IMR-90 (cell line): ENCODE results near the gene ARRDC1. TPM values are rescaled to one million over a fixed set of nuclear protein-coding genes. Genes with fewer than 3 reads are reported as not detected.

ENCODE experiments used
- ATAC-seq: fragments of 200-7000 bp; cut with Tn5 transposase; 2 replicates; pipeline ENCODE4 v1.9.1; 2020; ENCODE audit warnings: low read depth, mild to moderate bottlenecking, moderate library complexity
- BruUV-seq: library from RNA; stranded (reverse); fragments of 400-500 nt; replicated peaks from 2 replicates; lab custom pipeline; 2021; lab: Mats Ljungman, UMichigan
- CTCF ChIA-PET: fragments of 300-600 bp; formaldehyde crosslinking; extraction: SDS; loops from one replicate; lab custom pipeline; 2021; ENCODE audit warnings: antibody characterized with exemption; lab: Yijun Ruan, JAX
- POLR2A ChIA-PET: fragments of 300-600 bp; sonication (Branson Sonifier 250); formaldehyde crosslinking; loops from one replicate; lab custom pipeline; 2022; ENCODE audit warnings: antibody characterized with exemption; ENCODE audit not compliant: unreplicated experiment; lab: Charles Lee
- DNase-seq: peaks from one replicate; pipeline ENCODE4 v3.0.0; 2013
- H2AFZ ChIP-seq: replicated peaks from 2 replicates; pipeline ENCODE3; 2013; ENCODE audit warnings: low read length, mild to moderate bottlenecking; ENCODE audit not compliant: poor library complexity
- H2AK5ac ChIP-seq: 2 replicates; pipeline ENCODE4 v1.6.1; 2013; ENCODE audit warnings: low read depth, low read length, inconsistent platforms
- H2AK9ac ChIP-seq: replicated peaks from 2 replicates; pipeline ENCODE3; 2013; ENCODE audit warnings: mild to moderate bottlenecking, low read depth, low read length, moderate library complexity; ENCODE audit not compliant: poor library complexity
- H2BK120ac ChIP-seq: 2 replicates; pipeline ENCODE4 v1.6.1; 2013; ENCODE audit warnings: low read depth, low read length, inconsistent platforms
- H2BK15ac ChIP-seq: 3 replicates; pipeline ENCODE4 v1.6.1; 2013; ENCODE audit warnings: low read depth, low read length, inconsistent platforms
- H2BK20ac ChIP-seq: 2 replicates; pipeline ENCODE4 v1.6.1; 2013; ENCODE audit warnings: low read depth, mild to moderate bottlenecking, inconsistent platforms, low read length, moderate library complexity
- H2BK5ac ChIP-seq: 2 replicates; pipeline ENCODE4 v1.6.1; 2013; ENCODE audit warnings: mild to moderate bottlenecking, low read depth, low read length, inconsistent platforms; ENCODE audit not compliant: poor library complexity, severe bottlenecking
- H3K14ac ChIP-seq: replicated peaks from 2 replicates; pipeline ENCODE4 v1.6.1; 2013; ENCODE audit warnings: low read depth, low read length, inconsistent platforms
- H3K18ac ChIP-seq: 2 replicates; pipeline ENCODE4 v1.6.1; 2013; ENCODE audit warnings: low read depth, low read length, control low read depth
- H3K23ac ChIP-seq: 2 replicates; pipeline ENCODE4 v1.6.1; 2013; ENCODE audit warnings: low read depth, low read length, inconsistent platforms
- H3K27ac ChIP-seq: 2 replicates; pipeline ENCODE4 v1.5.1; 2013; ENCODE audit warnings: mild to moderate bottlenecking, control low read depth, low read length; ENCODE audit not compliant: insufficient read depth
- H3K27me3 ChIP-seq: 2 replicates; pipeline ENCODE4 v1.6.1; 2013; ENCODE audit warnings: low read length; ENCODE audit not compliant: control insufficient read depth, insufficient read depth
- H3K36me3 ChIP-seq: 2 replicates; pipeline ENCODE4 v1.6.1; 2013; ENCODE audit warnings: low read length, mixed read lengths; ENCODE audit not compliant: control insufficient read depth, insufficient read depth
- H3K4ac ChIP-seq: 2 replicates; pipeline ENCODE4 v1.6.1; 2013; ENCODE audit warnings: low read depth, low read length, inconsistent platforms
- H3K4me1 ChIP-seq: 2 replicates; pipeline ENCODE4 v1.6.1; 2013; ENCODE audit warnings: low read length, mixed read lengths; ENCODE audit not compliant: control insufficient read depth, insufficient read depth
- H3K4me2 ChIP-seq: 2 replicates; pipeline ENCODE4 v1.6.1; 2013; ENCODE audit warnings: low read depth, mild to moderate bottlenecking, control low read depth, low read length, moderate library complexity
- H3K4me3 ChIP-seq: 2 replicates; pipeline ENCODE4 v1.5.1; 2013; ENCODE audit warnings: low read depth, mild to moderate bottlenecking, control low read depth, low read length, moderate library complexity; ENCODE audit not compliant: insufficient read depth
- H3K56ac ChIP-seq: 2 replicates; pipeline ENCODE4 v1.6.1; 2013; ENCODE audit warnings: low read length, inconsistent platforms; ENCODE audit not compliant: insufficient read depth; ENCODE audit errors: extremely low read depth
- H3K79me1 ChIP-seq, 2 experiments: 2 replicates each; pipeline ENCODE4 v1.6.1; 2013; ENCODE audit warnings: low read length in 2 of 2, inconsistent platforms in 1 of 2, low read depth in 1 of 2
- H3K9ac ChIP-seq: 2 replicates; pipeline ENCODE4 v1.6.1; 2013; ENCODE audit warnings: low read depth, low read length, control low read depth
- H3K9me1 ChIP-seq: 2 replicates; pipeline ENCODE4 v1.6.1; 2013; ENCODE audit warnings: low read length, inconsistent platforms; ENCODE audit not compliant: insufficient read depth
- H3K9me3 ChIP-seq: 2 replicates; pipeline ENCODE4 v1.6.1; 2013; ENCODE audit warnings: low read length; ENCODE audit not compliant: control insufficient read depth, insufficient read depth
- H4K20me1 ChIP-seq: 2 replicates; pipeline ENCODE4 v1.6.1; 2013; ENCODE audit warnings: low read length, inconsistent platforms; ENCODE audit not compliant: insufficient read depth
- H4K5ac ChIP-seq: 2 replicates; pipeline ENCODE4 v1.6.1; 2013; ENCODE audit warnings: mild to moderate bottlenecking, low read depth, low read length, control low read depth
- H4K8ac ChIP-seq, 2 experiments: 2 replicates each; pipeline ENCODE4 v1.6.1; 2013; ENCODE audit warnings: low read depth in 2 of 2, low read length in 2 of 2, control low read depth in 1 of 2, inconsistent platforms in 1 of 2
- H4K91ac ChIP-seq: 2 replicates; pipeline ENCODE4 v1.6.1; 2013; ENCODE audit warnings: low read depth, low read length, inconsistent platforms; ENCODE audit not compliant: insufficient read depth
- BHLHE40 ChIP-seq: fragments of 150-350 bp; IDR thresholded peaks from 2 replicates; pipeline ENCODE4 v1.6.1; 2016; ENCODE audit warnings: mild to moderate bottlenecking, low read depth, low read length
- MAZ ChIP-seq: IDR thresholded peaks from 2 replicates; pipeline ENCODE4 v1.6.1; 2012; ENCODE audit warnings: low read depth, mild to moderate bottlenecking, low read length, improper control_type of control experiment, moderate library complexity, borderline replicate concordance
- MXI1 ChIP-seq: IDR thresholded peaks from 2 replicates; pipeline ENCODE4 v1.6.1; 2012; ENCODE audit warnings: low read depth, mild to moderate bottlenecking, low read length, moderate library complexity, borderline replicate concordance
- NFE2L2 ChIP-seq: fragments of 150-350 bp; IDR thresholded peaks from 2 replicates; pipeline ENCODE4 v1.6.1; 2016; ENCODE audit warnings: low read depth, mild to moderate bottlenecking, low read length
- RAD21 ChIP-seq: IDR thresholded peaks from 2 replicates; pipeline ENCODE4 v1.6.1; 2012; ENCODE audit warnings: low read length, improper control_type of control experiment
- SMC3 ChIP-seq: fragments of 150-350 bp; IDR thresholded peaks from 2 replicates; pipeline ENCODE4 v1.6.1; 2016; ENCODE audit warnings: low read depth, mild to moderate bottlenecking, antibody characterized with exemption, low read length, moderate library complexity
- WGBS, 2 experiments: methylation state at CpG; one replicate each; pipeline versions ENCODE4 v1.1.5 to v1.1.7; 2013; ENCODE audit warnings: missing lambda C conversion rate in 2 of 2; ENCODE audit not compliant: insufficient read length in 1 of 2; ENCODE audit errors: extremely low coverage in 2 of 2; 5-methylcytosine and 5-hydroxymethylcytosine counted together
- dilution Hi-C: fragments of 300-500 bp; cut with HindIII; formaldehyde crosslinking; loops from one replicate; pipeline ENCODE4 v1.14.3; 2018; ENCODE audit warnings: low sequenced_read_pairs; ENCODE audit not compliant: unreplicated experiment
- in situ Hi-C: fragments of 300-500 bp; cut with MboI; formaldehyde crosslinking; loops from 3 replicates; pipeline ENCODE4 v1.14.3; 2019; ENCODE audit warnings: low sequenced_read_pairs, inconsistent platforms, mixed read lengths
- intact Hi-C: fragments of 100-400 bp; cut with micrococcal nuclease; formaldehyde crosslinking; loops from 2 replicates; pipeline ENCODE4 v1.10.0; 2022
- polyA plus RNA-seq, 3 experiments: library from polyadenylated mRNA; depleted of rRNA; stranded (reverse); fragments of >200 nt; gene quantifications; 2 replicates each; pipeline ENCODE4 v1.2.3, GENCODE V29; 2012; ENCODE audit warnings: low replicate concordance in 1 of 3
- total RNA-seq: library from RNA; depleted of rRNA; stranded (reverse); fragments of >200 nt; gene quantifications from 2 replicates; pipeline ENCODE4 v1.2.3, GENCODE V29; 2012
- TF ChIP-seq, protein P1 (sequence below): fragments of 150-350 bp; IDR thresholded peaks from 2 replicates; pipeline ENCODE4 v1.6.1; 2016; ENCODE audit warnings: low read depth, mild to moderate bottlenecking, low read length, moderate library complexity, borderline replicate concordance

ARRDC1 gene
- total and polyA plus RNA-seq, 2 of the 4 experiments (the other 2 are of a cell fraction) = 7.7 to 41.4 TPM

DNA sequence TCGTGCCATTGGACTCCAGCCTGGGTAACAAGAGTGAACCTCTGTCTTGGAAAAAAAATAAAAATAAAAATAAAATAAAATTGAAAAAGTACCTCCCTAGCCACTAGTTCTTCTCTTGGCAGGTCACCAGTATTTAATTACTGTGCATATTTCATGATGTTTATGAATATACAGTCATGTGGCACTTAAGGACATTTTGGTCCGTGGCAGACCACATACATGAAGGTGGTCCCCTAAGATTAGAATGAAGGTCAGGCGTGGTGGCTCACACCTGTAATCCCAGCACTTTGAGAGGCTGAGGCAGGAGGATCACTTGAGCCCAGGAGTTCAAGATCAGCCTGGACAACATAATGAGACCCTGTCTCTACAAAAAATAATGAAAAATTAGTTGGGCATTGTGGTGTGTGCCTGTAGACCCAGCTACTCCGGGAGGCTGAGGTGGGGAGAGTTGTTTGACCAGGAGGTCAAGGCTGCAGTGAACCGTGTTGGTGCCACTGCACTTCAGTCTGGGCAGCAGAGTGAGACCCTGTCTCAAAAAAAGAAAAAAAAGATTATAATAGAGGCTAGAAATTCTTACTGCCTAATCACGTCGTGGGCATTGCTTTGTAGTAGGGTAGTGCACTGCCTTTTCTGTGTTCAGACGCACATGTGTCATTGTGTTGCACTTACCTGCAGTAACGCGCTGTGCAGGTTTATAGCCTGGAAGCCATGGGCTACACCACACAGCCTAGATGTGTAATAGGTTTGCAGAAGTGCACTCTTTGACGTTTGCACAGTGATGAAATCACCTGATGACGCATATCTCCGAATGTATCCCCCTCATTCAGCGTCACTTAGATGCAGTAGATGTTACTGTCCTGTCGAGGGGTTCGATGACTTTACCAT, 26.1 kb downstream of the ARRDC1 start:
- 88% methylated on average over 8 of the region's 16 CpGs; no CpG with 5 or more reads in 1 of the 2 experiments for WGBS, 2 experiments
- Histone ChIP-seq H2AFZ (no peak overlapping the region), H3K18ac (no peak overlapping the region), H2BK20ac (no peak overlapping the region), H2AK9ac (no peak overlapping the region), H3K27me3 (no peaks in the 10 kb centered on the region), H4K20me1 (peaks cover 72% of the 10 kb centered on the region), H4K5ac (no peak overlapping the region), H3K4me2 (no peak overlapping the region), H4K91ac (no peak overlapping the region), H2AK5ac (no peak overlapping the region), H2BK15ac (no peak overlapping the region), H3K9ac (no peak overlapping the region), H3K9me3 (no peaks in the 10 kb centered on the region), H3K23ac (no peak overlapping the region; the same call in 1 of the 2 replicates), H3K79me1 (peaks cover 18 to 67% of the 10 kb centered on the region in 2 experiments), H4K8ac (no peak overlapping the region), H3K14ac (no peak overlapping the region), H3K4me1 (peaks cover 8% of the 10 kb centered on the region), H2BK5ac (no peak overlapping the region), H3K4ac (no peak overlapping the region), H3K36me3 (no peaks in the 10 kb centered on the region), H2BK120ac (no peak overlapping the region), H3K9me1 (peaks cover 23% of the 10 kb centered on the region), H3K4me3 (no peak overlapping the region), H3K56ac (no peak overlapping the region), H3K27ac (no peak overlapping the region)
- CTCF ChIA-PET = no interaction called here
- dilution Hi-C loops = no loop called here
- no peak for TF ChIP-seq RAD21
- TF ChIP-seq, protein P1, sequence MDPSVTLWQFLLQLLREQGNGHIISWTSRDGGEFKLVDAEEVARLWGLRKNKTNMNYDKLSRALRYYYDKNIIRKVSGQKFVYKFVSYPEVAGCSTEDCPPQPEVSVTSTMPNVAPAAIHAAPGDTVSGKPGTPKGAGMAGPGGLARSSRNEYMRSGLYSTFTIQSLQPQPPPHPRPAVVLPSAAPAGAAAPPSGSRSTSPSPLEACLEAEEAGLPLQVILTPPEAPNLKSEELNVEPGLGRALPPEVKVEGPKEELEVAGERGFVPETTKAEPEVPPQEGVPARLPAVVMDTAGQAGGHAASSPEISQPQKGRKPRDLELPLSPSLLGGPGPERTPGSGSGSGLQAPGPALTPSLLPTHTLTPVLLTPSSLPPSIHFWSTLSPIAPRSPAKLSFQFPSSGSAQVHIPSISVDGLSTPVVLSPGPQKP = no peak
- TF ChIP-seq SMC3 = no peak
- TF ChIP-seq MXI1 = no peak
- TF ChIP-seq BHLHE40 = no peak
- TF ChIP-seq NFE2L2 = no peak
- TF ChIP-seq MAZ = no peak
- in situ Hi-C loops = no loop called here
- ATAC-seq = no peak
- intact Hi-C loops = no loop called here
- POLR2A ChIA-PET = no interaction called here
- no TSS peak for BruUV-seq
- no peak for DNase-seq
